Parathyroid adenoma (tissue), 2 donors: ENCODE measurements around the gene CACNA1C.

ENCODE experiments used
- H2AFZ ChIP-seq: fragments of 300-600 bp; sonication (generic); one replicate; pipeline ENCODE4 v1.7.0; 2017; ENCODE audit warnings: antibody characterized with exemption, mild to moderate bottlenecking
- H3K27ac ChIP-seq: fragments of 300-600 bp; sonication (generic); one replicate; pipeline ENCODE4 v1.7.0; 2017
- H3K27me3 ChIP-seq: fragments of 300-600 bp; sonication (generic); one replicate; pipeline ENCODE4 v1.7.0; 2017; ENCODE audit warnings: low read length; ENCODE audit not compliant: control insufficient read depth, insufficient read depth
- H3K36me3 ChIP-seq: fragments of 300-600 bp; sonication (generic); one replicate; pipeline ENCODE4 v1.7.0; 2017; ENCODE audit warnings: low read length; ENCODE audit not compliant: control insufficient read depth, insufficient read depth
- H3K4me1 ChIP-seq: fragments of 300-600 bp; sonication (generic); one replicate; pipeline ENCODE4 v1.7.0; 2017; ENCODE audit warnings: control low read depth
- H3K4me2 ChIP-seq: fragments of 300-600 bp; sonication (generic); one replicate; pipeline ENCODE4 v1.7.0; 2017; ENCODE audit warnings: low read length
- H3K4me3 ChIP-seq: fragments of 300-600 bp; sonication (generic); one replicate; pipeline ENCODE4 v1.7.0; 2017; ENCODE audit warnings: low read depth, low read length
- H3K79me2 ChIP-seq: fragments of 300-600 bp; sonication (generic); one replicate; pipeline ENCODE4 v1.7.0; 2017; ENCODE audit warnings: control low read depth
- H3K9ac ChIP-seq: fragments of 300-600 bp; sonication (generic); one replicate; pipeline ENCODE4 v1.7.0; 2017; ENCODE audit warnings: mild to moderate bottlenecking
- H3K9me3 ChIP-seq: fragments of 300-600 bp; sonication (generic); one replicate; pipeline ENCODE4 v1.7.0; 2017; ENCODE audit warnings: low read length; ENCODE audit not compliant: control insufficient read depth
- CTCF ChIP-seq: fragments of 300-600 bp; sonication (generic); IDR thresholded peaks from one replicate; pipeline ENCODE4 v1.7.0; 2017; ENCODE audit warnings: antibody characterized with exemption, mild to moderate bottlenecking
- donor health status: primary hyperparathyroidism.

CACNA1C gene

GRCh38 chr12:2312770-2313169 is 260.0 kb downstream of the CACNA1C start:
- Histone ChIP-seq H3K9ac (no peak overlapping the region), H3K4me3 (no peak overlapping the region), H3K79me2 (no peaks in the 10 kb centered on the region), H3K36me3 (no peaks in the 10 kb centered on the region), H3K4me1 (no peaks in the 10 kb centered on the region), H3K27me3 (no peaks in the 10 kb centered on the region), H3K27ac (no peak overlapping the region), H3K4me2 (no peak overlapping the region), H3K9me3 (no peaks in the 10 kb centered on the region), H2AFZ (no peak overlapping the region)
- no peak for TF ChIP-seq CTCF

- Histone ChIP-seq H3K36me3 (no peaks in the 10 kb centered on the region), H3K9ac (no peak overlapping the region), H3K9me3 (no peaks in the 10 kb centered on the region), H3K27ac (no peak overlapping the region), H3K4me2 (no peak overlapping the region), H3K79me2 (no peaks in the 10 kb centered on the region), H3K4me3 (no peak overlapping the region), H3K27me3 (no peaks in the 10 kb centered on the region), H3K4me1 (no peaks in the 10 kb centered on the region), H2AFZ (no peak overlapping the region)
- TF ChIP-seq CTCF = no peak
Observed at GRCh38 chr12:2314492-2314891, 261.7 kb downstream of the CACNA1C start.

- Histone ChIP-seq H3K27ac (no peak overlapping the region), H3K9ac (no peak overlapping the region), H3K4me3 (no peak overlapping the region), H3K27me3 (no peaks in the 10 kb centered on the region), H3K36me3 (no peaks in the 10 kb centered on the region), H2AFZ (no peak overlapping the region), H3K9me3 (no peaks in the 10 kb centered on the region), H3K4me2 (no peak overlapping the region), H3K79me2 (no peaks in the 10 kb centered on the region), H3K4me1 (no peaks in the 10 kb centered on the region)
- TF ChIP-seq CTCF = no peak
Observed at GRCh38 chr12:2317772-2318171, 265.0 kb downstream of the CACNA1C start.

- TF ChIP-seq CTCF = no peak
- Histone ChIP-seq H2AFZ (no peak overlapping the region), H3K79me2 (no peaks in the 10 kb centered on the region), H3K4me1 (no peaks in the 10 kb centered on the region), H3K4me3 (no peak overlapping the region), H3K9me3 (no peaks in the 10 kb centered on the region), H3K4me2 (no peak overlapping the region), H3K36me3 (no peaks in the 10 kb centered on the region), H3K27ac (no peak overlapping the region), H3K9ac (no peak overlapping the region), H3K27me3 (no peaks in the 10 kb centered on the region)
Observed at GRCh38 chr12:2318286-2318685, 265.5 kb downstream of the CACNA1C start.

GRCh38 chr12:2319136-2319535 is 266.3 kb downstream of the CACNA1C start:
- Histone ChIP-seq H3K4me3 (no peak overlapping the region), H3K4me2 (no peak overlapping the region), H3K36me3 (no peaks in the 10 kb centered on the region), H3K79me2 (no peaks in the 10 kb centered on the region), H2AFZ (no peak overlapping the region), H3K27ac (no peak overlapping the region), H3K9me3 (no peaks in the 10 kb centered on the region), H3K4me1 (no peaks in the 10 kb centered on the region), H3K9ac (no peak overlapping the region), H3K27me3 (no peaks in the 10 kb centered on the region)
- no peak for TF ChIP-seq CTCF
